OCI-M2 (cell line): ENCODE measurements around the gene OTX2.

ENCODE experiments used
- DNase-seq: peaks from one replicate; lab custom pipeline; 2025; ENCODE audit not compliant: unreplicated experiment; lab: John Stamatoyannopoulos, UW

The OTX2 gene

GRCh38 chr14:56810147-56810719 is at the start of gene OTX2:
Gene OTX2 (minus strand): TSS chr14:56810479. CDS start chr14:56805456, 5,023 bp downstream.
- DNase-seq: no peak

GRCh38 chr14:56858422-56858821 is 48.1 kb upstream of the OTX2 start:
- DNase-seq: no peak

- no peak for DNase-seq
Measured at GRCh38 chr14:56857216-56857615, 46.9 kb upstream of the OTX2 start.

- no peak for DNase-seq
Measured at GRCh38 chr14:56855891-56856461, 45.7 kb upstream of the OTX2 start.

- no peak for DNase-seq
Measured at GRCh38 chr14:56854325-56854724, 44.0 kb upstream of the OTX2 start.

- no peak for DNase-seq
Measured at GRCh38 chr14:56846970-56847930, 37.0 kb upstream of the OTX2 start.

GRCh38 chr14:56844406-56845002 is 34.2 kb upstream of the OTX2 start:
- DNase-seq: no peak

- no peak for DNase-seq
Measured at GRCh38 chr14:56841611-56842010, 31.3 kb upstream of the OTX2 start.

GRCh38 chr14:56840221-56840620 is 29.9 kb upstream of the OTX2 start:
- DNase-seq: no peak

GRCh38 chr14:56829151-56829550 is 18.9 kb upstream of the OTX2 start:
- no peak for DNase-seq

- no peak for DNase-seq
Measured at GRCh38 chr14:56826214-56826613, 15.9 kb upstream of the OTX2 start.

GRCh38 chr14:56821805-56822610 is 11.7 kb upstream of the OTX2 start:
- no peak for DNase-seq

- no peak for DNase-seq
Measured at GRCh38 chr14:56821177-56821576, 10.9 kb upstream of the OTX2 start.

- no peak for DNase-seq
Measured at GRCh38 chr14:56817396-56817921, 7.2 kb upstream of the OTX2 start.

- no peak for DNase-seq
Measured at GRCh38 chr14:56816574-56817391, 6.5 kb upstream of the OTX2 start.

- DNase-seq: no peak
Measured at GRCh38 chr14:56815745-56816144, 5.5 kb upstream of the OTX2 start.

GRCh38 chr14:56814969-56815700 is 4.9 kb upstream of the OTX2 start:
- DNase-seq: no peak

GRCh38 chr14:56814519-56814959 is 4.3 kb upstream of the OTX2 start:
- DNase-seq: no peak

- no peak for DNase-seq
Measured at GRCh38 chr14:56813143-56813551, 2.9 kb upstream of the OTX2 start.
